Measurements from ENCODE around the gene TRAFD1. TPM values are rescaled to one million over a fixed set of nuclear protein-coding genes. Genes with fewer than 3 reads are reported as not detected.

TRAFD1 gene
- total and polyA plus RNA-seq, 9 of the 15 experiments (the other 6 are each of a cell fraction or from before 2014, with no cell fraction given): 41.3 to 85.5 (median 54.5) TPM

GRCh38 chr12:112116232-112117060 is 8.9 kb upstream of the TRAFD1 start (continued):
- TF ChIP-seq E2F8 (IDR thresholded peaks at IDR 0.05; ENCODE audit: low read depth, partially characterized antibody) (no peak), BRD4 (IDR thresholded peaks at IDR 0.05) (no peak), CGGBP1 (CRISPR knock-in tag; IDR thresholded peaks at IDR 0.05) (no peak), RBM15 (IDR thresholded peaks at IDR 0.05; ENCODE audit: insufficient read depth, low read length) (no peak), MTA1 (IDR thresholded peaks at IDR 0.05; ENCODE audit: borderline replicate concordance) (peak; percentile 18; the same call in 1 of the 2 replicates), PML (IDR thresholded peaks at IDR 0.05; ENCODE audit: low read length) (peak; percentile 77), ZNF740 (CRISPR knock-in tag; IDR thresholded peaks at IDR 0.05) (no peak), ZNF740 (tag; IDR thresholded peaks at IDR 0.05) (no peak), POLR2A (conservative IDR thresholded peaks at IDR 0.05) (peak; percentile 83), PCBP2 (IDR thresholded peaks at IDR 0.05; ENCODE audit: low read depth, low read length, poor library complexity, severe bottlenecking) (no peak), FOXK2 (conservative IDR thresholded peaks at IDR 0.05 in 1 of 2, IDR thresholded peaks at IDR 0.05 in 1 of 2; ENCODE audit: low read depth in 2 of 2) (peak; percentile 76 to 82; a peak in 3 of 4 replicates), CAMTA2 (CRISPR knock-in tag; conservative IDR thresholded peaks at IDR 0.05) (no peak), DMBX1 (CRISPR knock-in tag; IDR thresholded peaks at IDR 0.05; ENCODE audit: borderline replicate concordance) (peak; percentile 51; the same call in 1 of the 2 replicates), TAF1 (IDR thresholded peaks at IDR 0.05; ENCODE audit: control insufficient read depth, extremely low read depth, insufficient read depth, low read length, severe bottlenecking) (peak; percentile 28), NRF1 (conservative IDR thresholded peaks at IDR 0.05 in 1 of 2, IDR thresholded peaks at IDR 0.05 in 1 of 2) (peak; percentile 51 to 52), ID3 (CRISPR knock-in tag; IDR thresholded peaks at IDR 0.05) (no peak), ID3 (tag; IDR thresholded peaks at IDR 0.05) (0 out of 2 replicates have a peak, but pooled peaks have one; percentile 61), CHAMP1 (IDR thresholded peaks at IDR 0.05) (0 out of 2 replicates have a peak, but pooled peaks have one; percentile 21), ZNF224 (CRISPR knock-in tag; IDR thresholded peaks at IDR 0.05) (no peak), ZNF589 (CRISPR knock-in tag; IDR thresholded peaks at IDR 0.05; ENCODE audit: low read depth) (peak; percentile 80; the same call in 1 of the 2 replicates), NFRKB (IDR thresholded peaks at IDR 0.05; ENCODE audit: low read depth) (peak; percentile 70; the same call in 1 of the 2 replicates)
